GM21381 (cell line): ENCODE data around the gene AUTS2.

Experiments used
- ATAC-seq: cut with Tn5 transposase; IDR thresholded peaks from one replicate; pipeline ENCODE4 v1.9.1; 2021; ENCODE audit warnings: mild to moderate bottlenecking, moderate library complexity; ENCODE audit not compliant: unreplicated experiment

AUTS2 gene

GRCh38 chr7:69598081-69598486 lies at the start of gene AUTS2:
Gene AUTS2 (plus strand): TSS chr7:69598475. CDS start chr7:69599654, 1,179 bp downstream.
- ATAC-seq: peak; percentile 56

- no peak for ATAC-seq
Observed at GRCh38 chr7:69550991-69551390, 47.3 kb upstream of the AUTS2 start.

- ATAC-seq: no peak
Observed at GRCh38 chr7:69553190-69553589, 45.1 kb upstream of the AUTS2 start.

- no peak for ATAC-seq
Observed at GRCh38 chr7:69561266-69561960, 36.9 kb upstream of the AUTS2 start.

DNA sequence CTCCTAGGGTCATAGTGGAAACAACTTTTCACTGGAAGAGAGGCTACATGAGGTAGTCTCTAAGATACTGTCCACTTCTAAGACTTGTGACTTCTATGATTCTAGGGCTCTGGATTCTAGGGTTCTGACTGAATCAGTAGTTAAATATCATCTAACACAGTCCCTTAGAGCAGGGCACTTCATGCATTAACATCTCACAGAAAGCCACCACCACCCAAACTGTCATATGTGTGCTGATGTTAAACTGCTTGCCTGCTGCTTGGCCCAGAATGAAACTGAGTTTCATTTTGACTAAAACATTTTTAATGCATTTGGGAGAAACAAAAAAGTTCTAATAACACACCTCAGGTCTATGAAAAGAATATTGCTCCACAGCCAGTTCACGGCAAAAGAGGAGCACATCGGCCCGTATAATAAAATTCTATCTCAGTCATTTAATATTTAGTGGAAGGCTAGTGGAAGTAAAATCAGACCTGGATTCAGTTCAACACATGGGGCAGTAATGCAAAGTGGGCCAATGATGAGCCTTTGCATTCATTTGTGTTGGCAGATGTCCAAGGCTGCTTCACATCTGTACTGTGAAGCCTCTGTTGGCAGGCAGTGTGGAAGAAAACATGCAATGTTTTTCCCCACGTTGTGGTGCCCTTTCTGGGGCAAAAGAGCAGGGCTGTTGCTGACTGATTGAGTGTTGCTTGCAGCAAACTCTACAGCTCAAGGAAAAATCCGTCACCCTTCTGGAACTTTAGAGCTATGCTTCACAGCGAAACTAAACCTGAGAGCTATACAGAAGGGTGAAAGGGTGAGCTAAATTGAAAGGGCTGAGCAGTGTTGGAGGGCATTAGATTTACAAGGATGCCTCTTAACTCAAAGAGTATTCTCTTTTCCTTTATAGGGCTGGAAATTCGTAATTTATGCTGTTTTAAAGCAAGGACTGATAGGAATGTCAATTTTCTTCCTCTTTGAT lies 33.5 kb upstream of the AUTS2 start:
- ATAC-seq: no peak

GRCh38 chr7:69567800-69568199 lies 30.5 kb upstream of the AUTS2 start:
- no peak for ATAC-seq

DNA sequence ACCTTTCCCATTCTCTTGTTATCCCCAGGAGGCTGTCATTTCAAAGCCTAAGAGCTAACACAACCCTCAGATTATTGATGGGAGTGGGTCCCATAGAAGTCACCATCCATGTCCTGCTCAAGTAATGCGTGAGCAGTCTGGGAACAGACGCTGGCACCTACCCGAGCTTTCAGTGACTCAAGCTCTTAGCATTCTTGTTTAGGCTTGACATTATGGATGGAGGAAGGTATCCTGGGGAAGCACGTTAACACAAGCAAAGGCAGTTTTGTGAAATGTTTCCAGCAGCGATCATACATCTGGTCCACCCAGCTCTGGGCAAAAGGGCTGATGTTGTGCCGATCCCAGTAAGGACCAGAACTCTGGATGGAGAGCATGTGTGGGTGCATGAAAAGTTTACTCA lies 30.0 kb upstream of the AUTS2 start:
- no peak for ATAC-seq

DNA sequence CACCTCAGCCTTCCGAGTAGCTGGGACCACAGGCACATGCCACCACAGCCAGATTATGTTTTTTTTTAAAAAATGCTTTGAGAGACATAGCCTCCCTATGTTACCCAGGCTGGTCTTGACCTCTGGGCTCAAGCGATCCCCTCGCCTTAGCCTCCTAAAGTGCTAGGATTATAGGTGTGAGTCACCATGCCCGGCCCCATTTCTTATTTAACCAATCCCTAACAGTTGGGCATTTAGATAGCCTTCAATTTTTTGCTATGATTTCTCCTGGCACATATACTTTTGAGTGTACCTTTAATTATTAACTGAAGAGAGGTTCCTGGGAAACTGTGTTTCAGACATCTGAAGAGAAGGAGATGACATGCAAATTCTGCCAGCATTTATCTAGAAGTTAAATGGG lies 22.6 kb upstream of the AUTS2 start:
- ATAC-seq: no peak

GRCh38 chr7:69577221-69577620 lies 21.1 kb upstream of the AUTS2 start:
- ATAC-seq: no peak

DNA sequence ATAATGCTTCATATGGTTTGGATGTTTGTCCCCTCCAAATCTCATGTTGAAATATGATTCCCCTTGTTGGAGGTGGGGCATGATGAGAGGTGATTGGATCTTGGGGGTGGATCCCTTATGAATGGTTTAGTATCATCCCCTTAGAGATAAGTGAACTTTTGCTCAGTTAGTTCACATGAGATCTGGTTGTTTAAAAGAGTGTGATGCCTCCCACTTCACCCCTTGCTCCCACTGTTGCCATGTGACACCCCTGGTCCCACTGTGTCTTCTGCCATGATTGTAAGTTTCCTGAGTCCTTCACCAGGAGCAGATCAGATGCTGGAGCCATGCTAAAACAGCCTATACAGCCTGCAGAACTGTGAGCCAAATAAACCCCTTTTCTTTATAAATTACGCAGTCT lies 13.1 kb upstream of the AUTS2 start:
- no peak for ATAC-seq

- ATAC-seq: no peak
Observed at GRCh38 chr7:69586321-69586720, 12.0 kb upstream of the AUTS2 start.

DNA sequence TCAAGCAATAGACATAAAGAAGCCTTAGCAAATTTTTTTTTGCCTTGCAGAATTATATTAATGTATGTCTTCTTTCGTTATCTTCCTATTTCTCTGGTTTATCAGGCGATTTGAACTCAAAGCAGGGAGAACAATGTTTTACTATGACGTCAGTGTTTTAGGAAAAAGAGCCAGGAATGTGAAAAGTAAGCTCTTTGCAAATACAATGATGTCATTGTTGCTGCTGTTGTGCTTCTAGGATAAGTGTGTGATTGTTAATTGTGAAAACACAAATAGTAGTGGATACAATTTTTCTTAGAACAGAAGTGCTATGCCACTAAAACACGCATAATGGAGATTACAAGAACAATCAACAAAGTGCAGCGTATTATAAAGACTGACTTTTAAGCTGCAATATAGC lies 9.5 kb upstream of the AUTS2 start:
- no peak for ATAC-seq

- ATAC-seq: no peak
Observed at GRCh38 chr7:69591805-69592204, 6.5 kb upstream of the AUTS2 start.

GRCh38 chr7:69593511-69593910 lies 4.8 kb upstream of the AUTS2 start:
- ATAC-seq: no peak

GRCh38 chr7:69595415-69595814 lies 2.9 kb upstream of the AUTS2 start:
- no peak for ATAC-seq

DNA sequence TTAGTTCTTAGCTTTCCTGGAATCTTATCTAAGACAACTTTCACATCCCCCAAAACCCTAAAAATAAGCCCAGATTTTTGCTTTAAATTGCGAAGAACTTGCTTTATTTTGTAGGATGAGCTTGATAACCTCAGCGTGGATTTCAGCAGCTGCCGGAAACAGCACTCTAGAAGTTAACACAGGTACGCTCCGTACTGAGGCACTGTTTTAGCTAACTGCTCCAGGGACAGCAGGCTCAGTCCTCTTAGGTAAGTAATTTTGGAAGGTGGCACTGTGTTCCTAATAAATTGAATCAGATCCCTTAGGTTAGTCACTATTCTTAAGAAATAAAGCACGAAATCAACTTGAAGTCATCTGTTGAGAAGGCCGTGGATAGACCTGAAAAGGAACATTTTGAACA lies 2.2 kb upstream of the AUTS2 start:
- no peak for ATAC-seq

GRCh38 chr7:69596723-69597277 lies 1.5 kb upstream of the AUTS2 start:
- ATAC-seq: no peak

DNA sequence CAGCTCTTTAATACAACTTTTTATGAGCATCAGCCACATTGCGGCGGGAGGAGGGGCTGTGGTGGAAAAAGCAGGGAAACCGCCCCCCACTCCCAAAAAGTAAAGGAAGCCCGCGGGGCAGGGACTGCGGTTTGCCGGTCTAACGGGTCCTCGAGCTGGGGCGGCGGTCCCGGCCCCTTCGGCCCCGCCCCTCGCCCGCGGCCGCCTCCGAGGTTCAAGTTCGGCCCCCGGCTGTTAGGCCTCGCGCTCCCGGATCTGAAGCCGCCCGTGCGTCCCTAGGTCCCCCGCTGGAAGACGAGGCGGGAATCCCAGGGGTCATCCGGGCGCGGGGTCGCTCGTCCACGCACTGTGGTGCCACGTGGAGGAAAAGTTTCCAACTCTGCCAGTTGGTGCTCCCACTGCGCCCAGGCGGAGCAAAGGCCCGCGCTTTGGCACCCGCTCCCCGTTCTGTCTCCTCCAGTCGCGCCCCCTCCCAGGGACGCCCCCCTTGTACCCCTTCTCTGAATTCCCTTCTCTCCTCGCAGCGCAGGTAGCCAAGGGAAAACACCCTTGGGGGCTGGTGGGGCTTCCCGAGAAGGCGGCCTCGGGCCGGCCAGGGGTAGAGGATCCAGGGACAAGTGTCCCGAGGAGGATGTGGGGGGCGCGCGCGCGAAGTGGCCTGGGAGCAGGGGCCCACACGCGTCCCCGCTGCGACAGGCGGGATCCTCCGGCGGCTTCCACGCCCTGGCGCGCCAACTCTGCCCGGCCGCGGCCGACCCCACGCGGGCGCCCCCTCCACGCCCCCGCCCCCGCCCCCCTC lies 798 bp upstream of the AUTS2 start:
- ATAC-seq: no peak

GRCh38 chr7:69598487-69599285 lies 411 bp downstream of the AUTS2 start:
- no peak for ATAC-seq

- no peak for ATAC-seq
Observed at GRCh38 chr7:69599286-69599954, 1.1 kb downstream of the AUTS2 start.
